NCI-H510A (cell line): ENCODE data around the gene KNDC1.
"Not testable (repeated sequence)": the region's sequence is repeated elsewhere in the genome, so short reads cannot be mapped to it uniquely, and the experiment has no call there.

ENCODE experiments used
- DNase-seq: peaks from one replicate; lab custom pipeline; 2025; lab: John Stamatoyannopoulos, UW

The KNDC1 gene

GRCh38 chr10:133161486-133162109, 1.6 kb downstream of the KNDC1 start:
- no peak for DNase-seq

DNA sequence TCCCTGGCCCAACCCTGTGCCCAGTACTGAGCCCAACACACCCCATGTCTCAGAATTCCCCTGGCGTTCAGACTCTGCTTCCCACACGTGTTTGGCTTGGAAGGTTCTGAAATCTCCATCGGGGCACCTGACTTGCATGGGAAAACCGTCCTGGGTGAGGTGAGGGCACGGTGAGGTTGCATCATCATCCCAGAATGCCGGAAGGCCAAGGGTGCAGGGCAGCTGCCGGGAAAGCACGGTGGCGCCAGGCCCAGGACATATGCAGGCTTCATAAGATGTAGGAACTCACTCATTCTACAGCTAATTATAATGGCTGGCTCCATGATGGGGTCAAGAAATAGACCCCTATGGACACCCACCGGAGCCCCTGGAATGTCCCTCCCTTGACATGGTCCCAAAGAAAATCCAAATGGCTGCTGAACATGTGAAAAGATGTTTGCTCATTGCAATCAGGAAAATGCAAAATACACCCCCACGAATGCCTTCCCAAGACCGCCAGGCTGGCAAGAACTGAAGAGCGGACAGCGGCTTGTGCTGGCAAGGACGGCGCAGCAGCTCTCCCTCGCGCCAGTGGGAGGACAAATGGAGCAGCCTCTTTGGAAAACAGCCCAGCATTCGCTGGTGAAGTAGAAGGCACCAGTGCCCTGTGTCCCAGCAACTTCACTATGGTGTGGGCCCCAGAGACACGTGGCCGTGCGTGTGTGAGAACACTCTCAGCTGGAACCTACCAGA, 2.3 kb downstream of the KNDC1 start:
- no peak for DNase-seq

- no peak for DNase-seq
Observed at GRCh38 chr10:133162910-133163856, 3.2 kb downstream of the KNDC1 start.

- no peak for DNase-seq
Observed at GRCh38 chr10:133163889-133164815, 4.1 kb downstream of the KNDC1 start.

DNA sequence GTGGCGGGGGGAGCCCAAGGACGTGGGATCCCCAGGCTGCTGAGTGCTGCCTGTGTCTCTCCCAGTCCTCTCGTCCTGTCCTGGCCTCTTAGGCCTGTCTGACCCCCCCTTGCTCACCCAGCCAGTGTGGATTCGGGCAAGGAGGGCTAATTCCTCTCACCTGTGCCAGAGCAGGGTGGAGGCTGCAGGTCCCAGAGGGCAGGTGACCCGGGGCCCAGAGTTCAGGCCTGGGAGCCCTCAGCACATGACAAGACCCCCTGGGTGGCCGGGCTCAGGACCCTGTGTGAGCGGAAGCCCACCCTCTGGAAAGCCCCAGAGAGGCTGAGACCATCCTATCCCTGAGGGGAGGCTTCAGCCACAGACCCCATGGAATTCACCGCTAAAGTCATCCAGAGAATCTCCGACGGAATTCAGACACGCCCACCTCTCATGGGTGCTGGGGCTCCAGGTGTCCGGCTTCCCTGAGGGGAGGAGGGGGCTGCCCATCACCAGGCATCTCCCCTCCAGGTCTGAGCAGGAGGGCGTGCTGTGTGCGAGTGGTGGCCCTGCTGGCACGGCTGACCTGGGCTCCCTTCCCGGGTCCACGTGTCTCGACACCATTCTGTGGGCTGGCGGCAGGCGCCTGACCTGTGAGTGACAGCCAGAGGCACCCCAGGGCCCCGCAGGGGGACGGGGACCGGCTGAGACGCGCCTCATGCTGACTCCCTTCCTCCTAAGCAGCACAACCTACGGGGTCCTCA, 5.0 kb downstream of the KNDC1 start:
- no peak for DNase-seq

- no peak for DNase-seq
Observed at GRCh38 chr10:133165556-133166503, 5.8 kb downstream of the KNDC1 start.

GRCh38 chr10:133166504-133166827, 6.4 kb downstream of the KNDC1 start:
- DNase-seq = no peak

- no peak for DNase-seq
Observed at GRCh38 chr10:133166828-133167692, 7.0 kb downstream of the KNDC1 start.

- no peak for DNase-seq
Observed at GRCh38 chr10:133167693-133168616, 7.9 kb downstream of the KNDC1 start.

DNA sequence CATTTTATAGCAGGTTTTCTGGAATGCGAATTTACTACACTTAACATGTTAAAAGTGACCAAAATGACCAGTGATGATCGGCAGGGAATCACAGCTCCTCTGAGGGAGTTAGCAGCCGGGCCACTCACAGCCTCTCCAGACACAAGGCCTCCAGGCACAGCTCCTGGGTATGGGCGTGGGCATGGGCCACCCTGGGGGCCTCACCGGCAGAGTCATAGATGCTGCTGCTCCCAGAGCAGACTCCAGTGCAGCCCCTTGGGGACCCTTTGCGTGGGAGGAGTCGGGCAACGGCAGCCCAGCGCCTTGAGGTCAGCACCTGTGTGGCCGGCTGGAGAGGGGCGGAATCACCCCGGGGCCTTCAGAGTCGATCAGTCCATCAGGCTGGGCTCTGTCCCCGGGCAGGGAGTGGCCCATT, 8.6 kb downstream of the KNDC1 start:
- no peak for DNase-seq

DNA sequence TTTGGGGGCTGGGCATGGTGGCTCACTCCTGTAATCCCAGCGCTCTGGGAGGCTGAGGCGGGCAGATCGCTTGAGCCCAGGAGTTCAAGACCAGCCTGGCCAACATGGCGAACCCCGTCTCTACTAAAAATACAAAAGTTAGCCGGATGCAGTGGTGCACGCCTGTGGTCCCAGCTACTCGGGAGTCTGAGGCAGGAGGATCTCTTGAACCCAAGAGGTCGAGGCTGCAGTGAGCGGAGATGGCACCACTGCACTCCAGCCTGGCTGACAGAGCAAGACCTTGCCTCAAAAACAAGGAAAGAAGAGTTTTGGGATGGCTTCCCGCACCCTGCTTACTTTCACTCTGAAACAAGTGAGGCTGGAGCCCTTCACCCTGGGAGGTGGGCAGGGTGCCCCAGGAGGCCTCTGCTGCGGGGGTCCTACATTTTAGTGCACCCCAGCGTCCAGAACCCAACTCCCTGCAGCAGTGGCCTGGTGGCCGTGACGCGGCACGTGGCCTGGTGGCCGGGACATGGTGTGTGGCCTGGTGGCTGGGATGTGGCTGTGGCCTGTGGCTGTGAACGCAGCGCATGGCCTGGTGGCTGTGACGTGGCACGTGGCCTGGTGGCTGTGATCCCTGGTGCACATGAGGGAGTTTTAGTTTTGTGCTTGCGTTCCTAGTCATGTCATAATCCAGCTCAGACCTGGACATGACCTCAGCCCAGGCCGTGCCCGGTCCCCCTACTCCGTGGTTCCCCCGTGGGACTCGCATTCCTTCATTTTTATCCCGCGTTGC, 9.3 kb downstream of the KNDC1 start:
- no peak for DNase-seq

- DNase-seq = no peak
Observed at GRCh38 chr10:133170092-133170491, 10.1 kb downstream of the KNDC1 start.

DNA sequence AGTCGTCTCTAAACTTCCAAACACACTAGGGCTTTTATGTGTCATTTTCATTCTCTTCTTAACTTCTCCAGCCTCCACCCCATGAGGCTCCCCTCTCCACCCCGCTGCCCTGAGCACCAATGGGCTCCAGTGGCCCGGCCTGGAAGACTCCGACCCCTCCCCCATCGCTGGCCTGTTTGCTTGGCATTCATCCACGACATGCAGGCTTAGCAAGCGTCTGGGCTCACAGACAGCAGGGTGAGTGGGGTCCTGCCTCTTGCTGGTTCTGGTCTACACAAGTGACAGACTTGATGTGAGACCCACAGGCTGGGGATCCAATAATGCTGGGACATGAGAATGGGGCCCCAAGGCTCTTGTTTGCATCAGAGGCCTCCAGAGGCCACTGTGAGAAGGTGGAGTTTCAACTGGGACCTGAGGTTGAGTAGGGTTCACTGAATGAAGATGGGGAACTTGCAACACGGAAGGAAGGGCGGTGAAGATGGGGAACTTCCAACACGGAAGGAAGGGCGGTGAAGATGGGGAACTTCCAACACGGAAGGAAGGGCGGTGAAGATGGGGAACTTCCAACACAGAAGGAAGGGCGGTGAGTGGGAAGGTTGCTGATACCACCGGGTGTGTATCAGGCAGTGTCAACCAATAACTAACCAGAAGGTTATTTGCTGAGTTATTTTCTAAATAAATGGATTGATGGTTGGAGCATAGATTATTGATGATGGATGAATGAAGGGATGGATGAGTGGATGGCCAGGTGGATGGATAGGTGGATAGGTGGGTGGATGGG, 14.0 kb downstream of the KNDC1 start:
- no peak for DNase-seq

DNA sequence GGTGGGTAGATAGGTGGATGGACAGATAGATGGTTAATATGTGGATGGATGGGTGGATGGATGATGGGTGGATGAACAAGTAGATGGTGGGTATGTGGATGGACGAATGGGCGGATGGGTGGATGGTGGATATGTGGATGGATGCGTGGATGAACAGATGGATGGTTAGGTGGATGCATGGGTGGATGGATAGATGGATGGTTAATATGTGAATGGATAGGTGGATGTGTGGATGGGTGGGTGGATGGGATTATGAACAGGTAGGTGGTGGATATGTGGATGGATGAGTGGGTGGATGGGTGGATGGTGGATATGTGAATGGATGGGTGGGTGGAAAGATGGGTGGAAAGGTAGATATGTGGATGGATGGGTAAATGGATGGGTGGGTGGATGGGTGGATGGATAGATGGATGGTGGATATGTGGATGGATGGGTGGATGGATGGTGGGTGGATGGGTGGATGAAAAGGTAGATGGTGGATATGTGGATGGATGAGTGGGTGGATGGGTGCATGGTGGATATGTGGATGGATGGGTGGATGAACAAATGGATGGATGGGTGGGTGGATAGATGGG, 14.8 kb downstream of the KNDC1 start:
- no peak for DNase-seq

GRCh38 chr10:133175624-133176023, 15.6 kb downstream of the KNDC1 start:
- not testable (repeated sequence) for DNase-seq

DNA sequence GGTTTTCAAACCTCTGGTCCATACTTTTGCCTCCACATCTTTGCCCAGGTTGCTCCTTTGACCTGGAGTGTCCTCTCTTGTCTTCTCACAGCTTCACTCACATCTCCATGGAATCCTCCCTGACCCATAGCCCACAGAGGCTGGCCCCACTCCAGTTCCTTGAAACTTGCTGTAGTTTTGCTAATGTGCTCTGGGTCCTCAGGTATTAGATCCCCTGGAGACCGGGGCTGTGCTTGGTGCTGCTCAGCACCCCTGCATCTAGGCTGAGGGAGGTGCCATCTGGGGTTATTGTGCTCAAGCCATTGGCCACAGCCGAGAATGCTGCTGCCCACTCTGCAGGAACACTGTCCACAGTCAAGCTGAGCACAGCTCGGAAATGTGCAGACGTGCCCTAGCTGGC, 16.5 kb downstream of the KNDC1 start:
- no peak for DNase-seq
